ENCODE measurements around the gene EFCAB9. TPM values are rescaled to one million over a fixed set of nuclear protein-coding genes. Genes with fewer than 3 reads are reported as not detected.
"Not testable (repeated sequence)": the region's sequence is repeated elsewhere in the genome, so short reads cannot be mapped to it uniquely, and the experiment has no call there.

EFCAB9 gene
- total and polyA plus RNA-seq, 2 donors, result not detected

DNA sequence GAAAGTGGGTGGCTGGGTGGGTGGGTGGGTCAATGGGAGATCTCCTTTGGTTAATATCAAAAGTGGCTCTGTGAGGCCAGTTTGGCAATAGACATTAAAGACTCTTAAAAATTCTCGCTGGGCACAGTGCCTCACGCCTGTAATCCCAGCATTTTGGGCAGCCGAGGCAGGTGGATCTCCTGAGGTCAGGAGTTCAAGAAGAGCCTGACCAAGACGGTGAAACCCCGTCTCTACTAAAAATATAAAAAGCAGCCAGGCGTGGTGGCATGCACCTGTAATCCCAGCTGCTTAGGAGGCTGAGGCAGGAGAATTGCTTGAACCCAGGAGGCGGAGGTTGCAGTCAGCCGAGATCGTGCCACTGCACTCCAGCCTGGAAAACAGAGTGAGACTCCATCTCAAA lies 38.9 kb upstream of the EFCAB9 start:
- DNase-seq (ENCODE audit: extremely low spot score); H3K27ac ChIP-seq (ENCODE audit: low read depth); H3K4me3 ChIP-seq (ENCODE audit: low read depth, low read length); H3K36me3 ChIP-seq (ENCODE audit: insufficient read depth); H3K4me1 ChIP-seq (ENCODE audit: insufficient read depth): not testable (repeated sequence)
- 94% methylated on average over 9 of the region's 9 CpGs for WGBS

DNA sequence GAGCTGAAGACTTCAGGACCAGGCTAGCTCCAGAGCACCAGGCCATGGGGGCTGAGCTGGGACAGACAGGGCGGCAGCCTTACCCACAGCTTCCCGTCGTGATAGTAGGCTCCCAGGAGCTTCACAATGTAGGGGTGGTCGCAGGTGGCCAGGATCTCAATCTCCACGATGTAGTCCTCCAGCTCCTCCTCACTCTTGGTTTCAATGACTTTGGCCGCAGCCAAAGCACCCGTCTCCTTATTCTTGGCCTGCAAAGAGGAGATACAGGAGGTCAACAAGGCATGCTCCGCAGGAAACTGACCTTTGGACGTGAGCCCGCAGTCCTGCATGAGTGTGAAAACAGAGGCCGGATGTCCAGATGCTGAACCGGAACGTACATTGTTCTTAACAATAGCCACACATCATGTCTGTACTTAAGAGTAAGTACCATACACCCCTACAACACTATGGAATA lies 37.4 kb upstream of the EFCAB9 start:
- 84% methylated on average over 13 of the region's 13 CpGs for WGBS
- no peak overlapping the region for H3K27ac ChIP-seq (ENCODE audit: low read depth)
- no peaks in the 10 kb centered on the region for H3K36me3 ChIP-seq (ENCODE audit: insufficient read depth)
- no peak overlapping the region for H3K4me3 ChIP-seq (ENCODE audit: low read depth, low read length)
- DNase-seq (ENCODE audit: extremely low spot score), result no peak
- H3K4me1 ChIP-seq (ENCODE audit: insufficient read depth), result no peaks in the 10 kb centered on the region

DNA sequence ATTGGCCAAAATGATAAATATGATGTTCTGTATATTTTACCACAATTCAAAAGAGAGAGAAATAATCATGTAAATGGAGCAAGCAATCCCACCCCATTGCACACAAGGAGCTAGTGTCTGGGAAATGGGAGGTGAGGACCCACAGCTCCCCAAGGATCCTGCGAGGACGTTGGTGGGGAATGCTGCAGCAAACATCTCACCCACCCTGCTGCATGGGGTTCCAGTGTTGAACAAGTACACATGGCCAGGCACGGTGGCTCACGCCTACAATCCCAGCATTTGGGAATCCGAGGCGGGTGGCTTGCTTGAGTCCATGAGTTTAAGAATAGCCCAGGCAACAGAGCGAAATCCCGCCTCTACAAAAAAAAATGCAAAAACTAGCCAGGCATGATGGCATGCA lies 35.0 kb upstream of the EFCAB9 start:
- 95% methylated on average over 8 of the region's 8 CpGs for WGBS
- no peaks in the 10 kb centered on the region for H3K4me1 ChIP-seq (ENCODE audit: insufficient read depth)
- H3K4me3 ChIP-seq (ENCODE audit: low read depth, low read length), result no peak overlapping the region
- H3K36me3 ChIP-seq (ENCODE audit: insufficient read depth), result no peaks in the 10 kb centered on the region
- DNase-seq (ENCODE audit: extremely low spot score), result no peak
- no peak overlapping the region for H3K27ac ChIP-seq (ENCODE audit: low read depth)

DNA sequence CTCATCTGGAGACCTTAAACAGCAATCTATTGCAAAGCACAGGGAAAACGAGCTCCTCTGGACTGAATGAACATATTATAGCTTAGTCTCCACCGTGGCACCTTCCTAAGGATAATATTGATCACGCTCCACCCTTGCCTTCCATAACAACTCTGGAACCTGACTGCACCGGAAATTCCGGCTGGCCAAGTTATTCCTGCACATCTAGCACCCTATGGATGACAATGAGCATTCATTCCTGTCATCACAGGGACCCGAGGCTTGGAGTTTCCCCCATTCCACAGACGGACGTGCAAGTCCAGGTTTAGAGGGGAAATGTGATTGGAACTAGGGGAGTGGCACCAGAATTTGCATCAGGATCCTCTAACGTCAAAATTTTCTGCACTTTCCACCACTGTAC lies 33.5 kb upstream of the EFCAB9 start:
- no peak overlapping the region for H3K27ac ChIP-seq (ENCODE audit: low read depth)
- 88% methylated on average over 9 of the region's 9 CpGs for WGBS
- no peaks in the 10 kb centered on the region for H3K4me1 ChIP-seq (ENCODE audit: insufficient read depth)
- H3K36me3 ChIP-seq (ENCODE audit: insufficient read depth), result no peaks in the 10 kb centered on the region
- no peak overlapping the region for H3K4me3 ChIP-seq (ENCODE audit: low read depth, low read length)
- no peak for DNase-seq (ENCODE audit: extremely low spot score)

DNA sequence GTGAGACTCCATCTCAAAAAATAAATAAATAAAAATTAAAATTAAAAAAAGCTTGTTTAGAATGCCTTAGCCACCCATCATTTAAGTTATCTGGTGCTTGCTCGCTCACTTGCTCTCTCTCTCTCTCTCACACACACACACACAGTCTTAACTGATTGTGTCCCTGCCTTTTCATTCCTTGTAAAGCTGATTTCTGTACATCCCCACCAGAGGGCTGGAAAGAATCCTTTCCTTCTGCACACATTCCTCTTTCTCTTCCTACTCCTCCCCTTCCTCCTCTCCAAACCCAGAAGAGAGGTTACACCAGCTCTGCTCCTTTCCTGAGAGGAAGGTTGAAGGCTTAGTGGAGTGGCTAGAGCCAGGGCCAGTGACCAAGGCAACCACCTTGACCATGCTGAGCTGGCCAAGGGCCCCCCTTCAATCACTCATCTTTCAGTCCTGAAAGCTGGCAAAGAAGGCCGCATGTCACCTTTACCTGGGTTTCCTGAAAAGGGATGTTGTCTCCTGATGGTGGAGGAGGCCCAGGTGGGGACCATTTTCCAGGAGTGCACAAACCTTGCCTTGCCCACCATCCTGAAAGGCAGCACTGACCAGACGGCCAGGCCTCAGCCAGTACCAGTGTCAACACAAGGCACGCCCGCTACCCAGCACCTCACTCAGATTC lies 31.5 kb upstream of the EFCAB9 start:
- DNase-seq (ENCODE audit: extremely low spot score), result no peak
- 93% methylated on average over 5 of the region's 5 CpGs for WGBS
- H3K27ac ChIP-seq (ENCODE audit: low read depth), result no peak overlapping the region
- no peaks in the 10 kb centered on the region for H3K36me3 ChIP-seq (ENCODE audit: insufficient read depth)
- no peaks in the 10 kb centered on the region for H3K4me1 ChIP-seq (ENCODE audit: insufficient read depth)
- H3K4me3 ChIP-seq (ENCODE audit: low read depth, low read length), result no peak overlapping the region

DNA sequence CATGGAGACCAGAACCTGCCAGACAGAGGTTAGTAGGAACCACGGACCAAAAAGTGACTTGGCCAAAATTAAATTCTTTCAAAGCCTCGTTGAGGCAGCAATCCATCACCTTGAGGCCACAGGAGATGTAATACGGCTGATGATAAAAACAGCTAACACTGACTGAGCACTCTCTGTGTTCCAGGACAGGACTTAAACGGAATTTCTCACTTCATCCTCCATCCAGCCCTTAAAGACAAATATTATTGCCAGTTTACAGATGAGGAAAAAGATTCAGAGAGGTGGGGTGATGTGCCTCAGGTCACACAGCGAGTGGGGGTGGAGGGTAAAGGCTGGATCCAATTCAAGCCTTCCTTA lies 31.0 kb upstream of the EFCAB9 start:
- Histone ChIP-seq H3K4me1 (ENCODE audit: insufficient read depth) (no peaks in the 10 kb centered on the region), H3K36me3 (ENCODE audit: insufficient read depth) (no peaks in the 10 kb centered on the region), H3K4me3 (ENCODE audit: low read depth, low read length) (no peak overlapping the region), H3K27ac (ENCODE audit: low read depth) (no peak overlapping the region)
- WGBS, result 68% methylated on average over 5 of the region's 5 CpGs
- DNase-seq (ENCODE audit: extremely low spot score), result no peak

DNA sequence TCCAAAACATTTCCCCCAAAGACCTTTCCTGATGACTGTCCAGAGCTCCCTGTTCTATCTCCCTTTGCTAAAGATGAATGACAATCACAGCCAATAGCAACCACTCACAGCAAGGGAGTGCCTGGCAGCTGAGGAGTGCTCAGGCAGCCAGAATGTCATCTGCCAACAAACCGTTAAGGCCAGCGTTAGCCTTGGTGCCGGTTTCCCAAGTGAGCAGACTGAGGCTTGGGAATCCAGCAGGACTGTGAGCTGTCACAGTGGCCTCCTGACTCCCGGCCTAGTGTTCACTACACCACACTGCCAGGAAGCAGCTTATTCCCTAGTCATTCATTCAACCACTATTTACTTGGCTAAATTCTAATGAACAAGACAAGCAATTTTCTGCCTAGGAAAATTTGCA lies 30.6 kb upstream of the EFCAB9 start:
- WGBS, result 59% methylated on average over 4 of the region's 4 CpGs
- Histone ChIP-seq H3K36me3 (ENCODE audit: insufficient read depth) (no peaks in the 10 kb centered on the region), H3K4me1 (ENCODE audit: insufficient read depth) (no peaks in the 10 kb centered on the region), H3K4me3 (ENCODE audit: low read depth, low read length) (no peak overlapping the region), H3K27ac (ENCODE audit: low read depth) (no peak overlapping the region)
- no peak for DNase-seq (ENCODE audit: extremely low spot score)

DNA sequence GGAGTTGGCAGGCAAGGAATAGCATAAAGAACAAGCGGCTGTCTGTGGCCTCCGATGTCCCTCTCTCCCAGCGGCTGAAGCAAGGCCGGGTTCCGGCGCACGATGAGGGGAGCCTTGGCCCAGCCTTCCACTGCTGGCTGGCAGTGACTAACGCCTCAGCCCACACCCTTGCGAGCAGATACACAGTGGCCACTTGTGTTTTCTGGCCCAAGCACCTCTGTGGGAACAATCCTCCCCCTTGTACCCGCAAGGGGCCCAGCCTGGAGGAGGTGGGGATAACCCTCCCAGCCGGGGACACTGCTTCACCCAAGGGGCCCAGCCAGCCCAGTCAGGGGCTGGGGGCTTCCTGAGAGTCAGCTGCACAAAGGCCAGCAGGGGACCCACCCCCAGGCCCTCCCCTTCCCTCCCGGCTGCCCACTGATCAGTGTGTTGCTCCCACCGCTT lies 29.2 kb upstream of the EFCAB9 start:
- Histone ChIP-seq H3K4me3 (ENCODE audit: low read depth, low read length) (no peak overlapping the region), H3K27ac (ENCODE audit: low read depth) (no peak overlapping the region), H3K36me3 (ENCODE audit: insufficient read depth) (no peaks in the 10 kb centered on the region), H3K4me1 (ENCODE audit: insufficient read depth) (no peaks in the 10 kb centered on the region)
- no peak for DNase-seq (ENCODE audit: extremely low spot score)
- 50% methylated on average over 13 of the region's 13 CpGs for WGBS

DNA sequence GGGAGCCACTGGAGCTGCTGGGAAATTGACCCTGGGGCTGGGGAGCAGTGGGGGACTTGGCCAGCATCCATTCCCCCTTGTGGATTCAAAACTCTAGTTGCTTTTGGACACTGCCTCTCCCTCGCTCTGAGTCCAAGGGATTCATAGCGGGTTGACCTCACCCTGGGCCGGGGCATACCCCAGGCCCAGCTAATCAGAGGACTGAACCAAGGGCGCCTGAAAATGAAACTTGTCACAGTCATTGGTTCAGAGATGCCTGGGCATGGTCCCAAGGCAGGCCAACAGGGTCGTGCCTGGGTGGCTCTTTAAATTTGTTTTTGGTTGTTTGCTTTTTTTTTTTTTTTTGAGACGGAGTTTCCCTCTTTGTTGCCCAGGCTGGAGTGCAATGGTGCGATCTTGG lies 28.5 kb upstream of the EFCAB9 start:
- WGBS, result 84% methylated on average over 7 of the region's 7 CpGs
- DNase-seq (ENCODE audit: extremely low spot score), result no peak
- no peak overlapping the region for H3K27ac ChIP-seq (ENCODE audit: low read depth)
- no peak overlapping the region for H3K4me3 ChIP-seq (ENCODE audit: low read depth, low read length)
- H3K36me3 ChIP-seq (ENCODE audit: insufficient read depth), result no peaks in the 10 kb centered on the region
- H3K4me1 ChIP-seq (ENCODE audit: insufficient read depth), result no peaks in the 10 kb centered on the region

DNA sequence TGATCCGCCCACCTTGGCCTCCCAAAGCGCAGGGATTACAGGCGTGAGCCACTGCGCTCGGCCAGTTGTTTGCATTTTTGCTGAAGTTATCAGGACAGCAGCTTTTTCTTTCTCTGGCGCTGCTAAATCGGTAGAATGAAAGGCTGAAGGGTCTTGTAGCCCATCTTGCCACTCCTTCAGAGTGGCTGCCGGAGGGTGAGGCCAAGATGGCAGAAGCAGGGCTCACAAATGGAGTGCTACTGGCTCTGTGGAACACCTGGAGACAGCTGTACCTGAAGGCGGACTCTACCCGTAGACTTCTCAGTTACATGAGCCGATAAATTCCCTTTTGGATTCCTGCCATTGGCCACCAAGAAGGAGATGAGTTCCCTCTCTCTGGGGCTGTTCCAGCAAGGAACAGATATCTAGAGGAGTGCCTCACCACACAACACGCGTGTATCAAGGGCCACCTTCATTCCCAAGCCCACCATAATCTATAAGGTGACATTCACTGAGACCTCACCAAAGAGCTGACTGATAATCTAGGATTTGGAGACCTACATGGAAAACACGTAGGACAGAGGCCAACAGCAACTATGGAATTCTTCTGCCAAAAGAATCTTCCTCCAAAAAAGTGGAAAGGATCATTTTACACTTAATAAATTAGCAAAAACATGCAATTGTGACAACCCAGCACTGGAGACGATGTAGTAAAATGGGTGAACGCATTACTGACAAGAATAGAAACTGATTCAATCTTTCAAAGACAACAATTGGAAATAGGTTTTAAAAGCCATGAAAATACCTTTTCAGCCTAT lies 27.7 kb upstream of the EFCAB9 start:
- no peaks in the 10 kb centered on the region for H3K4me1 ChIP-seq (ENCODE audit: insufficient read depth)
- no peak overlapping the region for H3K4me3 ChIP-seq (ENCODE audit: low read depth, low read length)
- H3K36me3 ChIP-seq (ENCODE audit: insufficient read depth), result no peaks in the 10 kb centered on the region
- DNase-seq (ENCODE audit: extremely low spot score), result no peak
- WGBS, result 72% methylated on average over 16 of the region's 16 CpGs
- H3K27ac ChIP-seq (ENCODE audit: low read depth), result no peak overlapping the region

DNA sequence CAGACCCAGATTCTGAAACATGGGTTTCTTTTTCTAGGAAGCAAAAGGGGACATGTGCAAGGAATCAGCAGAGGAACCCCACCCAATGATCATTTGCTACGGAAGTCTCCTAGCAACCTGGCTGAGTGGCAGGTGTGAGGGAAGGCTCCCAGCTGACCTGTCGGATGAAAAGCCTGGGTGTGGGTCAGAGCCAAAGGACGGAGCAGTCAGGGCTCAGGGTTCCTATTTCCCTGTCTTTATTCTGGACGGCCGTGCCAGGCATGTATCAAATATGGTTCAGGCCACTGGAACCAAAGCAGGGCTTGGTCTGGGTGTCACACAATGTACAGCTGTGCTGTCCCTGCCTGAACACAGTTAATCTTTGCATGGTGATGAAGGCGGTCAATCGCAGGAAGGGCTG lies 26.1 kb upstream of the EFCAB9 start:
- no peak for DNase-seq (ENCODE audit: extremely low spot score)
- Histone ChIP-seq H3K4me1 (ENCODE audit: insufficient read depth) (no peaks in the 10 kb centered on the region), H3K27ac (ENCODE audit: low read depth) (no peak overlapping the region), H3K4me3 (ENCODE audit: low read depth, low read length) (no peak overlapping the region), H3K36me3 (ENCODE audit: insufficient read depth) (no peaks in the 10 kb centered on the region)
- 43% methylated on average over 7 of the region's 7 CpGs for WGBS

DNA sequence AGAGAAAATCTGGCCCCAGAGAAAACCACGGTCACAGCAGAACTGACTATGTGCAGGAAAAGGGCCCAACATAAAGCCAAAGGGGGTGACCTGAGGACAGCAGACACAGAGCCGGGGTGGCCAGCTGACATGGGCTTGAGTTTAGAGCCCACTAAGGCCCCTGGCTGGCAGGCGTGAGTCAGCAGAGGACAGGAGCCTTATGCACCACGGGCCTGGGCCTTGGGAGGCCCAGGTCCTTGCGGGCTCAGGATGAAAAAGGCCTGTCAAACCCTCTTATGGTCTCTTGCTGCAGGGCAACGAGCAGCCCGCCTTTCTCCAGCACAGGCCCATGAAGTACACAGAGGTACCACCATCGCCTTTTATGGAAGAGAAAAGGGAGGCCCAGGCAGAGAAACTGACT lies 25.7 kb upstream of the EFCAB9 start:
- Histone ChIP-seq H3K27ac (ENCODE audit: low read depth) (no peak overlapping the region), H3K36me3 (ENCODE audit: insufficient read depth) (no peaks in the 10 kb centered on the region), H3K4me1 (ENCODE audit: insufficient read depth) (no peaks in the 10 kb centered on the region), H3K4me3 (ENCODE audit: low read depth, low read length) (no peak overlapping the region)
- 55% methylated on average over 8 of the region's 8 CpGs for WGBS
- DNase-seq (ENCODE audit: extremely low spot score), result no peak

DNA sequence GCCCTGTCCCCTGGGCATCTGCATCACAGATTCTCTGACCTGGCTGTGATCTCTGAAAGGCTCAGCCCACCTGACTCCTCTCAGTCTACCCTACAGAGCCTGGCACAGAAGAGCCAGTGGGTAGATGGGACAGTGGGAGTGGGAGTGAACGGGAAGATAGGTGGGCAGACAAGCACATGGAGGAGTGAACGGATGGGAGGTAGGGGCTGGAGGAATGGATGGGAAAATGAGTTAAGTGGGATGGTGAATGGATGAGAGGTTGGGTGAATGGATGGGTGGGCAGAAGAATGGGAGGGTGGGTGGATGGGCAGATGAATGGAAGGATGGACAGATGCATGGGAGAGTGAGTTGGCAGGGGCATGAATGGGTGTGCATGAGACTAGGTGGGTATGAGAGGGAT lies 24.8 kb upstream of the EFCAB9 start:
- Histone ChIP-seq H3K4me3 (ENCODE audit: low read depth, low read length) (no peak overlapping the region), H3K36me3 (ENCODE audit: insufficient read depth) (no peaks in the 10 kb centered on the region), H3K27ac (ENCODE audit: low read depth) (no peak overlapping the region), H3K4me1 (ENCODE audit: insufficient read depth) (no peaks in the 10 kb centered on the region)
- DNase-seq (ENCODE audit: extremely low spot score), result no peak
- WGBS, result 100% methylated on average over 2 of the region's 2 CpGs

DNA sequence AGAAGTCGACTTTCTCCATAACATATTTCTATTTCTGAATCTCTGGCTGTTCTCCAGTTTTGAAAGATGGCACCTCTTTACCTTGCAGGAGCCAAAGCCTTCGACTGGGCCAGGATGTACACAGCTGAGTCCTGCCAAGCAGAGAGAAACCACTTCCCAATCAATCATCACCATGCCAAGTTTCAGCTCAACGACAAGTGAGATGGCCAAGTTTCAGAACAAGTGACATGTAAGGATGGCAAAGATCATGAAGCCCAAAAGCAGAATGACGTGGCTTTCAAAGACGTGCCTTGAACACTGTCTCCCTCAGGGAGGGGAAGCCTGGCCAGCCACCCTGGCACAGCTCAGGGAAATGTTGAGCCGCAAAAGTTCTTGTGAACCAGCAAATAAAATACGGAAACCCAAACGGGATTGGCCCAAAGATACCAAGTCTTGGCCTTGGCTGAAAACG lies 23.7 kb upstream of the EFCAB9 start:
- DNase-seq (ENCODE audit: extremely low spot score), result no peak
- no peak overlapping the region for H3K4me3 ChIP-seq (ENCODE audit: low read depth, low read length)
- no peaks in the 10 kb centered on the region for H3K36me3 ChIP-seq (ENCODE audit: insufficient read depth)
- WGBS, result 67% methylated on average over 9 of the region's 9 CpGs
- H3K4me1 ChIP-seq (ENCODE audit: insufficient read depth), result no peaks in the 10 kb centered on the region
- no peak overlapping the region for H3K27ac ChIP-seq (ENCODE audit: low read depth)
